Stomach (tissue), 9 donors: ENCODE data around the gene TXLNB. TPM values are rescaled to one million over a fixed set of nuclear protein-coding genes. Genes with fewer than 3 reads are reported as not detected.
"Not testable (repeated sequence)": the region's sequence is repeated elsewhere in the genome, so short reads cannot be mapped to it uniquely, and the experiment has no call there.

Experiments used
- DNase-seq, 2 donors: peaks; one replicate each; pipeline versions ENCODE4 v3.0.0 to v3.0.0-alpha.2; 2013 to 2019
- H3K27ac ChIP-seq, 5 donors: fragments of 200-600 bp in 4 of 5; sonication (generic) in 4 of 5; one replicate each; pipeline ENCODE4 v1.5.1; 2013 to 2019; ENCODE audit warnings: mild to moderate bottlenecking in 1 of 5, moderate library complexity in 1 of 5
- H3K27me3 ChIP-seq, 3 donors: fragments of 200-600 bp; sonication (generic); one replicate each; pipeline ENCODE4 v1.5.1; 2017 to 2019; ENCODE audit warnings: mixed run types in 1 of 3
- H3K36me3 ChIP-seq, 4 donors: fragments of 200-600 bp; sonication (generic); 1 replicate in 3 of 4; 2 replicates in 1 of 4; pipeline ENCODE4 v1.5.1; 2016 to 2019
- H3K4me1 ChIP-seq, 4 donors: fragments of 200-600 bp; sonication (generic); one replicate each; pipeline ENCODE4 v1.5.1; 2016 to 2019
- H3K4me3 ChIP-seq, 4 donors: fragments of 200-600 bp; sonication (generic) in 3 of 4; one replicate each; pipeline ENCODE4 v1.5.1; 2016 to 2019; ENCODE audit warnings: mild to moderate bottlenecking in 1 of 4
- H3K9me3 ChIP-seq, 4 donors: fragments of 200-600 bp; sonication (generic); one replicate each; pipeline ENCODE4 v1.5.1; 2016 to 2019
- CTCF ChIP-seq, 7 experiments: fragments of 450-650 bp in 4 of 7; fragments of 200-600 bp in 3 of 7; sonication (generic) in 3 of 7; IDR thresholded peaks; one replicate each; pipeline ENCODE4 v1.5.1; 2016 to 2019; ENCODE audit warnings: antibody characterized with exemption in 7 of 7, control low read depth in 2 of 7, mild to moderate bottlenecking in 1 of 7
- EP300 ChIP-seq: sonication (generic); formaldehyde crosslinking; IDR thresholded peaks from one replicate; pipeline ENCODE4 v1.6.1; 2017; ENCODE audit warnings: antibody characterized with exemption
- POLR2A ChIP-seq, 4 donors: fragments of 450-650 bp; IDR thresholded peaks; one replicate each; pipeline ENCODE4 v1.6.1; 2016; ENCODE audit warnings: antibody characterized with exemption in 4 of 4, control low read depth in 2 of 4, mild to moderate bottlenecking in 1 of 4, moderate library complexity in 1 of 4
- POLR2AphosphoS5 ChIP-seq, 3 donors: sonication (generic); formaldehyde crosslinking; IDR thresholded peaks; one replicate each; pipeline ENCODE4 v1.6.1; 2016; ENCODE audit warnings: antibody characterized with exemption in 3 of 3
- whole genome bisulfite sequencing, 5 donors: extraction: QIAGEN DNeasy Blood & Tissue Kit in 3 of 5; methylation state at CpG; one replicate each; pipeline versions ENCODE4 v1.1.5 to v1.1.7; 2013 to 2018; 5-methylcytosine and 5-hydroxymethylcytosine counted together
- intact Hi-C: fragments of 100-400 bp; cut with DNase I; formaldehyde crosslinking; loops from one replicate; pipeline ENCODE4 v1.15.1; 2023; ENCODE audit warnings: low total_unique reads
- polyA plus RNA-seq, 3 donors: library from polyadenylated mRNA; stranded (reverse); fragments of 200-250 nt; gene quantifications; one replicate each; pipeline ENCODE4 v1.2.3, GENCODE V29; 2013
- total RNA-seq, 5 donors: library from RNA; depleted of rRNA; stranded (reverse); fragments of >200 nt; gene quantifications; one replicate each; pipeline versions ENCODE4 v1.1.0 to v1.2.3, GENCODE V29; 2014 to 2016
- donor health status: healthy with polysubstance abuse.
- donor health status: Bipolar disorder and iron deficiency.
- donor health status: healthy.

Gene TXLNB
- total and polyA plus RNA-seq, 8 donors: 0.15 to 1.5 (median 0.61) TPM; not detected in 3

GRCh38 chr6:139240161-139241010 is 51.4 kb downstream of the TXLNB start:
- intact Hi-C loops: no loop called here
- H3K4me1 ChIP-seq: peaks cover 4 to 21% (median 12%) of the 10 kb centered on the region in 4 donors
- no peak overlapping the region for H3K4me3 ChIP-seq
- no peaks in the 10 kb centered on the region for H3K27me3 ChIP-seq
- no peaks in the 10 kb centered on the region for H3K36me3 ChIP-seq
- TF ChIP-seq CTCF (IDR thresholded peaks at IDR 0.05) (no peak), POLR2A (IDR thresholded peaks at IDR 0.05) (no peak), EP300 (no peak), POLR2AphosphoS5 (IDR thresholded peaks at IDR 0.05) (peak in 1 of 3 donors; percentile 11)
- H3K9me3 ChIP-seq: no peaks in the 10 kb centered on the region
- WGBS, 5 donors: 7 to 20% (median 11%) methylated on average over 2 of the region's 2 CpGs
- H3K27ac ChIP-seq: peak overlapping the region in 1 of 5 donors; percentile 15
- peak; percentile 72 to 93 for DNase-seq

GRCh38 chr6:139239064-139239463 is 52.7 kb downstream of the TXLNB start:
- peak in 1 of 2 donors; percentile 59 for DNase-seq
- intact Hi-C loops: no loop called here

GRCh38 chr6:139236105-139236504 is 55.7 kb downstream of the TXLNB start:
- WGBS, 5 donors: 63 to 81% (median 75%) methylated on average over 5 of the region's 5 CpGs
- Histone ChIP-seq H3K9me3 (peaks cover 0 to 10% (median 3%) of the 10 kb centered on the region in 4 donors), H3K27me3 (no peaks in the 10 kb centered on the region), H3K36me3 (no peaks in the 10 kb centered on the region), H3K4me3 (no peak overlapping the region), H3K27ac (no peak overlapping the region), H3K4me1 (peaks cover 4 to 21% (median 12%) of the 10 kb centered on the region in 4 donors)
- TF ChIP-seq EP300 (no peak), POLR2A (IDR thresholded peaks at IDR 0.05) (no peak), CTCF (IDR thresholded peaks at IDR 0.05) (no peak), POLR2AphosphoS5 (IDR thresholded peaks at IDR 0.05) (no peak)
- DNase-seq: no peak
- intact Hi-C loops: no loop called here

More at GRCh38 chr6:139239064-139239463, 52.7 kb downstream of the TXLNB start:
- Histone ChIP-seq H3K36me3 (no peaks in the 10 kb centered on the region), H3K4me3 (no peak overlapping the region), H3K27me3 (no peaks in the 10 kb centered on the region), H3K4me1 (peaks cover 4 to 21% (median 12%) of the 10 kb centered on the region in 4 donors), H3K27ac (peak overlapping the region in 1 of 5 donors; percentile 44), H3K9me3 (peaks cover 0 to 8% (median 3%) of the 10 kb centered on the region in 4 donors)
- TF ChIP-seq CTCF (IDR thresholded peaks at IDR 0.05): no peak
- no peak for TF ChIP-seq EP300
- no peak for TF ChIP-seq POLR2A (IDR thresholded peaks at IDR 0.05)
- no peak for TF ChIP-seq POLR2AphosphoS5 (IDR thresholded peaks at IDR 0.05)
- WGBS, 5 donors: 51 to 62% (median 57%) methylated on average over 10 of the region's 10 CpGs

GRCh38 chr6:139235661-139236060 is 56.1 kb downstream of the TXLNB start:
- intact Hi-C loops: no loop called here

GRCh38 chr6:139234193-139234592 is 57.6 kb downstream of the TXLNB start:
- intact Hi-C loops: loop anchor here (5.0 kb wide), 1 partner anchor 123 kb away; no protein-coding TSS in a partner anchor
- not testable (repeated sequence) for H3K27me3 ChIP-seq, H3K4me3 ChIP-seq, DNase-seq, H3K27ac ChIP-seq, H3K9me3 ChIP-seq, H3K36me3 ChIP-seq
- WGBS, 5 donors: 73 to 86% (median 78%) methylated on average over 2 of the region's 2 CpGs
- peaks cover 0 to 18% (median 8%) of the 10 kb centered on the region in 4 donors for H3K4me1 ChIP-seq

More at GRCh38 chr6:139235661-139236060, 56.1 kb downstream of the TXLNB start:
- TF ChIP-seq POLR2A (IDR thresholded peaks at IDR 0.05): no peak
- no peak for TF ChIP-seq POLR2AphosphoS5 (IDR thresholded peaks at IDR 0.05)
- no peak for TF ChIP-seq CTCF (IDR thresholded peaks at IDR 0.05)
- TF ChIP-seq EP300: no peak
- Histone ChIP-seq H3K36me3 (no peaks in the 10 kb centered on the region), H3K4me3 (no peak overlapping the region), H3K4me1 (peaks cover 4 to 22% (median 11%) of the 10 kb centered on the region in 4 donors), H3K9me3 (peaks cover 0 to 10% (median 3%) of the 10 kb centered on the region in 4 donors), H3K27ac (no peak overlapping the region), H3K27me3 (no peaks in the 10 kb centered on the region)
- DNase-seq: no peak
- WGBS, 5 donors: 88 to 95% (median 95%) methylated on average over 12 of the region's 12 CpGs
